NT2/D1 (cell line): Measurements from ENCODE around the gene RPL18.
A peak's percentile ranks its signal among the peaks of the same experiment; 100 is the strongest.

Source experiments
- DNase-seq: peaks from one replicate; pipeline ENCODE4 v3.0.0-alpha.2; 2011; ENCODE audit warnings: low read depth, low spot score
- H3K27me3 ChIP-seq: 2 replicates; pipeline ENCODE4 v1.6.0; 2011; ENCODE audit warnings: mild to moderate bottlenecking; ENCODE audit not compliant: insufficient read length, insufficient read depth
- H3K36me3 ChIP-seq: 2 replicates; pipeline ENCODE4 v1.6.1; 2011; ENCODE audit warnings: mild to moderate bottlenecking, low read length, mixed read lengths; ENCODE audit not compliant: insufficient read depth, insufficient read length
- H3K4me1 ChIP-seq: 2 replicates; pipeline ENCODE4 v1.5.1; 2011; ENCODE audit not compliant: insufficient read depth, insufficient read length
- H3K4me3 ChIP-seq: 2 replicates; pipeline ENCODE4 v1.5.1; 2011; ENCODE audit warnings: low read depth; ENCODE audit not compliant: insufficient read length
- H3K9ac ChIP-seq: 2 replicates; pipeline ENCODE4 v1.6.0; 2011; ENCODE audit warnings: low read depth; ENCODE audit not compliant: insufficient read length
- H3K9me3 ChIP-seq: 2 replicates; pipeline ENCODE4 v1.5.1; 2011; ENCODE audit warnings: mild to moderate bottlenecking, low read length; ENCODE audit not compliant: insufficient read depth
- SUZ12 ChIP-seq: IDR thresholded peaks from 2 replicates; pipeline ENCODE4 v1.6.1; 2011; ENCODE audit not compliant: insufficient read length, insufficient read depth; ENCODE audit errors: extremely low read depth
- YY1 ChIP-seq: IDR thresholded peaks from 2 replicates; pipeline ENCODE4 v1.6.1; 2011; ENCODE audit not compliant: insufficient read length, insufficient read depth
- ZNF274 ChIP-seq: IDR thresholded peaks from 2 replicates; pipeline ENCODE4 v1.6.1; 2011; ENCODE audit warnings: mild to moderate bottlenecking, low read depth, low read length

The RPL18 gene

GRCh38 chr19:48650974-48651682 lies 32.1 kb upstream of the RPL18 start:
- TF ChIP-seq YY1 (no peak), SUZ12 (no peak), ZNF274 (no peak)
- H3K4me1 ChIP-seq = peaks cover 4% of the 10 kb centered on the region

GRCh38 chr19:48648134-48648533 lies 29.2 kb upstream of the RPL18 start:
- no peaks in the 10 kb centered on the region for H3K9me3 ChIP-seq
- H3K36me3 ChIP-seq = no peaks in the 10 kb centered on the region
- no peak for DNase-seq
- H3K4me1 ChIP-seq = peaks cover 7% of the 10 kb centered on the region
- no peak overlapping the region for H3K4me3 ChIP-seq
- no peak overlapping the region for H3K9ac ChIP-seq
- H3K27me3 ChIP-seq = no peaks in the 10 kb centered on the region
- TF ChIP-seq YY1 (no peak), SUZ12 (no peak), ZNF274 (no peak)

More at GRCh38 chr19:48650974-48651682, 32.1 kb upstream of the RPL18 start:
- no peak for DNase-seq
- Histone ChIP-seq H3K4me3 (no peak overlapping the region), H3K27me3 (no peaks in the 10 kb centered on the region), H3K36me3 (no peaks in the 10 kb centered on the region), H3K9ac (no peak overlapping the region), H3K9me3 (no peaks in the 10 kb centered on the region)

GRCh38 chr19:48646722-48647216 lies 27.8 kb upstream of the RPL18 start:
- DNase-seq = peak; percentile 85
- Histone ChIP-seq H3K27me3 (no peaks in the 10 kb centered on the region), H3K36me3 (no peaks in the 10 kb centered on the region), H3K4me3 (no peak overlapping the region), H3K9ac (no peak overlapping the region), H3K4me1 (peaks cover 3% of the 10 kb centered on the region), H3K9me3 (no peaks in the 10 kb centered on the region)
- TF ChIP-seq ZNF274 (no peak), SUZ12 (no peak), YY1 (no peak)

- no peaks in the 10 kb centered on the region for H3K9me3 ChIP-seq
- no peaks in the 10 kb centered on the region for H3K27me3 ChIP-seq
- H3K9ac ChIP-seq = peak within 1 kb of the TSS; percentile 83
- H3K4me1 ChIP-seq = peaks cover 3% of the 10 kb centered on the region
- H3K4me3 ChIP-seq = peak within 1 kb of the TSS; percentile 65
- no peak for DNase-seq
- no peaks in the 10 kb centered on the region for H3K36me3 ChIP-seq
- TF ChIP-seq ZNF274 (no peak), SUZ12 (no peak), YY1 (no peak)
Observed at GRCh38 chr19:48646001-48646721, 27.2 kb upstream of the RPL18 start, which contains the start of gene CA11. Gene CA11, minus strand, starts transcription at chr19:48646187. Its CDS starts 555 bp downstream, at chr19:48645632.

- TF ChIP-seq SUZ12 (no peak), ZNF274 (no peak), YY1 (no peak)
- no peaks in the 10 kb centered on the region for H3K36me3 ChIP-seq
- peak overlapping the region; percentile 65 for H3K4me3 ChIP-seq
- peaks cover 3% of the 10 kb centered on the region for H3K4me1 ChIP-seq
- H3K27me3 ChIP-seq = no peaks in the 10 kb centered on the region
- no peaks in the 10 kb centered on the region for H3K9me3 ChIP-seq
- DNase-seq = no peak
- H3K9ac ChIP-seq = peak overlapping the region; percentile 83
Observed at GRCh38 chr19:48645620-48646000, 26.6 kb upstream of the RPL18 start.

- no peaks in the 10 kb centered on the region for H3K36me3 ChIP-seq
- DNase-seq = no peak
Observed at GRCh38 chr19:48644839-48645619, 26.1 kb upstream of the RPL18 start.

GRCh38 chr19:48644355-48644754 lies 25.4 kb upstream of the RPL18 start:
- H3K9me3 ChIP-seq = no peaks in the 10 kb centered on the region
- peak overlapping the region; percentile 57 for H3K9ac ChIP-seq
- peaks cover 5% of the 10 kb centered on the region for H3K4me1 ChIP-seq
- H3K36me3 ChIP-seq = no peaks in the 10 kb centered on the region
- peak overlapping the region; percentile 65 for H3K4me3 ChIP-seq
- no peak for TF ChIP-seq SUZ12
- TF ChIP-seq ZNF274 = no peak
- TF ChIP-seq YY1 = no peak
- peaks cover 8% of the 10 kb centered on the region for H3K27me3 ChIP-seq
- no peak for DNase-seq

More at GRCh38 chr19:48644839-48645619, 26.1 kb upstream of the RPL18 start:
- Histone ChIP-seq H3K9ac (peak overlapping the region; percentile 83), H3K9me3 (no peaks in the 10 kb centered on the region), H3K4me3 (peak overlapping the region; percentile 65), H3K27me3 (peaks cover 1% of the 10 kb centered on the region), H3K4me1 (peaks cover 3% of the 10 kb centered on the region)
- TF ChIP-seq ZNF274 = no peak
- no peak for TF ChIP-seq SUZ12
- no peak for TF ChIP-seq YY1
